Breast epithelium (tissue), 4 donors: ENCODE results near the gene PLXNC1. TPM values are rescaled to one million over a fixed set of nuclear protein-coding genes. Genes with fewer than 3 reads are reported as not detected.

Experiments
- DNase-seq, 2 donors: peaks; one replicate each; pipeline ENCODE4 v3.0.0-alpha.2; 2019; ENCODE audit warnings: low spot score in 2 of 2
- H3K27ac ChIP-seq, 2 donors: fragments of 200-600 bp; sonication (generic) in 1 of 2; one replicate each; pipeline ENCODE4 v1.5.1; 2016 to 2019; ENCODE audit warnings: mild to moderate bottlenecking in 1 of 2
- H3K27me3 ChIP-seq, 2 donors: fragments of 200-600 bp; sonication (generic) in 1 of 2; one replicate each; pipeline versions ENCODE4 v1.5.1 to v1.6.0; 2017 to 2019; ENCODE audit warnings: control low read depth in 1 of 2, mild to moderate bottlenecking in 1 of 2
- H3K36me3 ChIP-seq: fragments of 200-600 bp; one replicate; pipeline ENCODE4 v1.5.1; 2019
- H3K4me1 ChIP-seq, 2 donors: fragments of 200-600 bp; sonication (generic); one replicate each; pipeline ENCODE4 v1.5.1; 2016 to 2019; ENCODE audit warnings: control low read depth in 1 of 2
- H3K4me3 ChIP-seq, 3 donors: fragments of 200-600 bp; sonication (generic); 1 replicate in 2 of 3; 2 replicates in 1 of 3; pipeline ENCODE4 v1.5.1; 2016 to 2019; ENCODE audit warnings: mild to moderate bottlenecking in 3 of 3, moderate library complexity in 2 of 3
- H3K9me3 ChIP-seq, 2 donors: fragments of 200-600 bp; sonication (generic) in 1 of 2; one replicate each; pipeline ENCODE4 v1.5.1; 2016 to 2019; ENCODE audit warnings: control low read depth in 1 of 2
- POLR2A ChIP-seq: fragments of 450-650 bp; IDR thresholded peaks from one replicate; pipeline ENCODE4 v1.6.1; 2016; ENCODE audit warnings: antibody characterized with exemption, mild to moderate bottlenecking, moderate library complexity
- POLR2AphosphoS5 ChIP-seq, 3 donors: sonication (generic); formaldehyde crosslinking; IDR thresholded peaks; one replicate each; pipeline ENCODE4 v1.6.1; 2017; ENCODE audit warnings: antibody characterized with exemption in 3 of 3
- intact Hi-C: fragments of 100-400 bp; cut with DNase I; formaldehyde crosslinking; loops from one replicate; pipeline ENCODE4 v1.15.1; 2023; ENCODE audit warnings: low total_unique reads
- total RNA-seq, 3 donors: library from RNA; depleted of rRNA; stranded (reverse); fragments of >200 nt; gene quantifications; one replicate each; pipeline ENCODE4 v1.1.0, GENCODE V29; 2016
- TF ChIP-seq, protein P1 (sequence below), 3 donors: fragments of 450-650 bp; IDR thresholded peaks; one replicate each; pipeline ENCODE4 v1.5.1; 2016 to 2017; ENCODE audit warnings: antibody characterized with exemption in 3 of 3, mild to moderate bottlenecking in 3 of 3, moderate library complexity in 3 of 3

Gene PLXNC1
- total RNA-seq, 3 donors from 2014 or later = 7.5 to 21.4 (median 8.2) TPM

DNA sequence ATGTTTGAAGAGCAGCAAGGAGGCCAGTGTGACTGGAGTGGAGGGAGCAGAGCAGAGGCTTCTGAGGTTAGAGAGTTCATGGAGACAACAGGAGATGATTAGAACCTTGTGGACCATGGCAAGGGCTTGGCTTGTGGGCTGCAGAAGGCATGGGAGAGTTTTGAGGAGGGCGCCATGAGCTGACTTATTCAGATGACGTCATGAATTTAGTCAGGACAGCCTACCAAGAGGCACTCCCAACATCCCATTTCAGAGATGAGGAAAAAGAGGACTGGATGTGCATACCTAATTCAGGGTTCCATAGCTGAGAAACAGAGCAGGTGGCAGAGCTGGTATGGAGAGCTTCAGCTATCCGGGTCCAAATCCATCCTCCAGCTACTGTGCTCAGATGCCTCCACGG is 101.8 kb downstream of the PLXNC1 start:
- H3K27me3 ChIP-seq = no peaks in the 10 kb centered on the region
- TF ChIP-seq, protein P1, sequence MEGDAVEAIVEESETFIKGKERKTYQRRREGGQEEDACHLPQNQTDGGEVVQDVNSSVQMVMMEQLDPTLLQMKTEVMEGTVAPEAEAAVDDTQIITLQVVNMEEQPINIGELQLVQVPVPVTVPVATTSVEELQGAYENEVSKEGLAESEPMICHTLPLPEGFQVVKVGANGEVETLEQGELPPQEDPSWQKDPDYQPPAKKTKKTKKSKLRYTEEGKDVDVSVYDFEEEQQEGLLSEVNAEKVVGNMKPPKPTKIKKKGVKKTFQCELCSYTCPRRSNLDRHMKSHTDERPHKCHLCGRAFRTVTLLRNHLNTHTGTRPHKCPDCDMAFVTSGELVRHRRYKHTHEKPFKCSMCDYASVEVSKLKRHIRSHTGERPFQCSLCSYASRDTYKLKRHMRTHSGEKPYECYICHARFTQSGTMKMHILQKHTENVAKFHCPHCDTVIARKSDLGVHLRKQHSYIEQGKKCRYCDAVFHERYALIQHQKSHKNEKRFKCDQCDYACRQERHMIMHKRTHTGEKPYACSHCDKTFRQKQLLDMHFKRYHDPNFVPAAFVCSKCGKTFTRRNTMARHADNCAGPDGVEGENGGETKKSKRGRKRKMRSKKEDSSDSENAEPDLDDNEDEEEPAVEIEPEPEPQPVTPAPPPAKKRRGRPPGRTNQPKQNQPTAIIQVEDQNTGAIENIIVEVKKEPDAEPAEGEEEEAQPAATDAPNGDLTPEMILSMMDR (IDR thresholded peaks at IDR 0.05) = no peak
- no peak for TF ChIP-seq POLR2A
- no peak for TF ChIP-seq POLR2AphosphoS5 (IDR thresholded peaks at IDR 0.05)
- no peaks in the 10 kb centered on the region for H3K36me3 ChIP-seq
- no peak overlapping the region for H3K27ac ChIP-seq
- no peaks in the 10 kb centered on the region for H3K4me1 ChIP-seq
- intact Hi-C loops = no loop called here
- no peak for DNase-seq
- no peak overlapping the region for H3K4me3 ChIP-seq
- no peaks in the 10 kb centered on the region for H3K9me3 ChIP-seq

DNA sequence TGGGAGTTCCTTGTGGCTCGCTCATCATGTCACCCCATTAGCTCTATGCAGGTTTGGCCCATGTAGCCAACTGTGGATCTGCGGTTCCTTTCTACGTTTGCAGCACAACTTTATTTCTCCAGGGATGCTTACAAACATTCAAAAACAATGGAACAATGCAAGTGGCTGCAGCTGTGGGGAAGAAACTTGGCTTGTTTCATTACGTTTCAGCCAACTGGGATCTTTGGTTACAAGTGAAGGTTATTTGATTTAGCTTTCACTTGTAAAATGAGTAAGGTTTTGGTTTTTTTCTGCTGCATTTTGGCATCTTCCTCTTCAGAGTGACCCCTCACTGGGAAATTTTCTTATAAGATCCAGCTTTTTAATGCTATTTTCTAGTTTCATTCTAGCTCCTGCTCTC is 105.9 kb downstream of the PLXNC1 start:
- no peak overlapping the region for H3K4me3 ChIP-seq
- intact Hi-C loops = no loop called here
- no peaks in the 10 kb centered on the region for H3K9me3 ChIP-seq
- H3K4me1 ChIP-seq = no peaks in the 10 kb centered on the region
- no peaks in the 10 kb centered on the region for H3K36me3 ChIP-seq
- no peak for DNase-seq
- TF ChIP-seq POLR2A (no peak), POLR2AphosphoS5 (IDR thresholded peaks at IDR 0.05) (no peak)
- TF ChIP-seq, protein P1 (IDR thresholded peaks at IDR 0.05) = no peak
- no peaks in the 10 kb centered on the region for H3K27me3 ChIP-seq
- H3K27ac ChIP-seq = peak overlapping the region in 1 of 2 donors; percentile 1

DNA sequence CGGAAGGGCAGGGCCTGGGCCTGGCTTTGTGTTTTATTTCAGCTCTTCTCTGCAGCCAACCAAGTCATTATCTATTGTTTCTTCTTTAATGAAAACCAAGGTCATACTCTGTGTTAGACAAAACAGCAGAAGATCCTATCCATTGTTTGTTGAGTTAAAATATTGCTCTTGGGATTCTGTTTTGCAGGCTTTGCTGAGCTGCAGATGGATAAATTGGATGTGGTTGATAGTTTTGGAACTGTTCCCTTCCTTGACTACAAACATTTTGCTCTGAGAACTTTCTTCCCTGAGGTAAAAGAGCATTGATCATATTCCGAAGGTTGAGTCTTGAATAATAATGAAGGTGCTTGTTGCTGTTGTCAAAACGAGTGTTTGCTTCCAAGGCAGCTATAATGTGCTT is 106.6 kb downstream of the PLXNC1 start:
- Histone ChIP-seq H3K4me3 (no peak overlapping the region), H3K4me1 (no peaks in the 10 kb centered on the region), H3K36me3 (no peaks in the 10 kb centered on the region), H3K27me3 (no peaks in the 10 kb centered on the region), H3K9me3 (no peaks in the 10 kb centered on the region), H3K27ac (peak overlapping the region in 1 of 2 donors; percentile 32)
- intact Hi-C loops = no loop called here
- TF ChIP-seq POLR2AphosphoS5 (IDR thresholded peaks at IDR 0.05) = no peak
- TF ChIP-seq POLR2A = no peak
- TF ChIP-seq, protein P1 (IDR thresholded peaks at IDR 0.05) = no peak
- DNase-seq = no peak

DNA sequence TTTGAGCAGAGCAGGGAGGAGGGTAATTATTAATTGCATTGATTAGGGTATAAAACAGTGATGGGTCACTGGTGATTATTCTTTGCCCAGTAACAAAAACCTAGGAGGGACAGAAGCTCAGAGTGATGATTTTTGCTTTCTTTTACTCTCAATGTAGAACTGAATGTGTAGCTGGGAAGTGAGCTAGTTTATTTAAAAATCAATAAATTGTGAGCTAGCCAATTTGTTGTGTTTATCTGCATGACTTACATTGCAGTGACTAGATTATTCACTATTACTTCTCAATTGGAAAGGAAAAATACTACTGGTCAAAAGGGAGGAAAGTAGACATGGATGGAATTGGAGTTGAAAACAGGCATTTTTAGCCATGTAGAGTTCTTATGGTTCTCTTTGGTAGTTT is 107.1 kb downstream of the PLXNC1 start:
- TF ChIP-seq POLR2AphosphoS5 (IDR thresholded peaks at IDR 0.05) = no peak
- no peak for TF ChIP-seq POLR2A
- TF ChIP-seq, protein P1 (IDR thresholded peaks at IDR 0.05) = no peak
- Histone ChIP-seq H3K36me3 (no peaks in the 10 kb centered on the region), H3K4me3 (no peak overlapping the region), H3K4me1 (no peaks in the 10 kb centered on the region), H3K27ac (peak overlapping the region; percentile 1 to 32), H3K9me3 (no peaks in the 10 kb centered on the region), H3K27me3 (no peaks in the 10 kb centered on the region)
- intact Hi-C loops = no loop called here
- DNase-seq = no peak

DNA sequence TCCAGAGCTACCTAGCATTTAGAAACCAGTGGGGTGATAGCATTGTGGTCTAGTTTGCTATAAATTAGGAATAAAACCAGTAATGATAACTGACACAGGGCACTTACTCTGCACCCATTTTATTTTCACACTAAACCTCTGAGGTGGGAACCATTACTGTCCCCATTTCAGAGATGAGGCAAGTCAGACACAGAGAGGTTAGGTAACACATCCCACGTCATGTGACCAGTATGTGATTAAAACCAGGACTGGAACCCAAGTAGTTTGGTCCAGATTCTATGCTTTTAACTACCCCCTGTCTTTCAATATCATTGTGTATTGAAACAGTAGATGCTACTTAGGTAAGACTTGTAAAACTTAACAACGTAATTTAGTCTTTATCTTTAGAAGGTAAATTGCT is 110.2 kb downstream of the PLXNC1 start:
- no peak overlapping the region for H3K4me3 ChIP-seq
- H3K36me3 ChIP-seq = no peaks in the 10 kb centered on the region
- no peak for DNase-seq
- intact Hi-C loops = no loop called here
- peaks cover 0 to 2% of the 10 kb centered on the region in 2 donors for H3K4me1 ChIP-seq
- no peaks in the 10 kb centered on the region for H3K27me3 ChIP-seq
- TF ChIP-seq POLR2A = no peak
- no peaks in the 10 kb centered on the region for H3K9me3 ChIP-seq
- H3K27ac ChIP-seq = no peak overlapping the region

DNA sequence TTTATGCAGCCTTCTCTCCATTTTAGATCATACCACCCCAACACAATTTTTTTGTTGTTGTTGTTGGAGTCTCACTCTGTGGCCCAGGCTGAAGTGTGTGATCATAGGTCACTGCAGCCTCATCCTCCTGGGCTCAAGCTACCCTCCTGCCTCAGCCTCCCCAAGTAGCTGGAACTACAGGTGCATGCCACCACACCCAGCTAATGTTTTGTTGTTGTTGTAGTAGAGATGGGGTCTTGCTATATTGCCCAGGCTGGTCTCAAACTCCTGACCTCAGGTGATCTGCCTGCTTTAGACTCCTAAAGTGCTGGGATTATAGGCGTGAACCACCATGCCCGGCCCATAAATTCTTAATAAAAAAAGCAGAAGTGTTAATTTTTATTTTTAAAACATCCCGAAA is 111.6 kb downstream of the PLXNC1 start:
- no peaks in the 10 kb centered on the region for H3K36me3 ChIP-seq
- no peak for TF ChIP-seq POLR2A
- no peak for TF ChIP-seq POLR2AphosphoS5 (IDR thresholded peaks at IDR 0.05)
- TF ChIP-seq, protein P1 (IDR thresholded peaks at IDR 0.05) = no peak
- H3K4me1 ChIP-seq = peaks cover 0 to 2% of the 10 kb centered on the region in 2 donors
- intact Hi-C loops = no loop called here
- H3K4me3 ChIP-seq = no peak overlapping the region
- DNase-seq = no peak
- no peaks in the 10 kb centered on the region for H3K27me3 ChIP-seq
- no peaks in the 10 kb centered on the region for H3K9me3 ChIP-seq
- H3K27ac ChIP-seq = no peak overlapping the region
